Stimulated activated CD4-positive, alpha-beta T cell treated with anti-CD3 and anti-CD28 coated beads, Interleukin-4, amount 100 ng/mL, for 48 hours (primary cell): Measurements from ENCODE around the gene GPR55.

ENCODE experiments used
- DNase-seq, 2 donors: peaks; one replicate each; pipeline ENCODE4 v3.0.0-alpha.2; 2020; ENCODE audit warnings: low read depth in 2 of 2

Gene GPR55

DNA sequence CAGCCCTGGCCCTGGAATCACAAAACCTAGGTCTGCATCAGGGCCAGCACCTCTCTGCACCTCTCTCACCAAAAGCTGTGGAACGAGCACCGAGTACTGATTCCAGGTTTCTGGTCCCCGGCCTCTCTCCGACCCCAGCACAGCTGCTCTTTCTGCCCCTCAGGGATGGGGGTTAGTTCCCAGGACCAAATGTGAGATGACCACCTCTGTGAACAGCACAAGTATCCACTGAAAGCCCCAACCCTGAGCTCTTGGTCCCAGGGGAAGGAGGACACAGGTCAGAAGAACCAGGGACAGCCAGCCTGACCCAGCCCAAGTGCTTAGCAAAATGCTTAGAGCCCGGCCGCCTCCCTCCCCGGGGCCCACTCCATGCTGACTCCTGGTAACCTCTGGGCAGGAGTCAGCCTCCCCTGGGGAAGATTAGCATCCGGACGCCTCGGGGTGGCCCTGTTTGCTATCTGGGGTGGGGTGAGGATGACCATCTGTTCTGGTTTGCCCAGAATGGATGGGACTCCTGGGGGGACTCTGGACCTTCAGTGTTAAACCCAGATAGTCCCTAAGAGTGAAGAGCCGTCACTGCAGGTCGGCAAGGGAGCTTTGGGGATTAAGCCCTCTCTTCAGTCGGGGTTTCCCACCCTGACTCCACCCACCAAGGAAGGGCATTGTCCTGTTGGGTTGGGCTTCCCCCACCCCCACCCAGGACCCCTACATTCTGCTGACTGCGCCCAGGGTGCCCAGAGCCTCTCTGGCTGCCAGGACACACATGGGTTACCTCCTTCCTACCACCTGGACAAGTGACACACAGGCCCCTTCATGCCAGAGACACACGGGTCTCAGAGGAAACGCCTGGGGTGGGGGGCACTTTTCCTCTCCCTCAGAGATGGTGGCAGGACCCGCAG is 9.4 kb upstream of the GPR55 start:
- no peak for DNase-seq

DNA sequence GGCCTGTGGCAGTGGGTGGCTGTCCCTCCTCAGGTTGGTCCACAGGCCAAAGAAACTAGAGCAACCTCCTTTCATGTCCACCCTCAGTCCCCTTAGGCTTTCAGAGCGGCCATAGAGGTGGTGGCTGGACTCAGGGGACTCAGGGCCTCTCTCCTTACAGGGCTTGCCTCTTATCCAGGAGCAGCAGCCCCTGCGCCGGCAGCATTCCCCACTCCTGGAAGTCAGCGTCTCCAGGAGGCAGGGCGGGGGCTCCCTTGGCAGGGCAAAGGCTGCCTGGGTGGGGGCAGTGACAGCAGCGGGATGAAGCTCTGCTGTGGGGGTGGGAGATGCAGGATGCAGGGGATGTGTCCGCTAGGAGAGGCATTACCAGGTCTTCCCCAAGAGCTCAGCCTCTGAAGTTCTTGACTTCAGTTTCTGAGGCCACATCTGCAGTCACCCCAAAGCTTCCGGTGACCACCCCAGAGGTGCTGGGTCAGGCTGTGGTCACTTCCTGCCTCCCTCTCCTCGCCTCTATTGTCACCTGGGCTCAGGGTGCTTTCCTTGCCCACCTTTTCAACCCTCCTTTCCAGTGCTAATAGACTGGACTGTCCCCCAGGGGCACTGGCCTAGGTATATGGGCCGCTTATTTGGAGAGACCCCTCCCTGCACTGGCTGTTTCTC is 8.6 kb upstream of the GPR55 start:
- no peak for DNase-seq

DNA sequence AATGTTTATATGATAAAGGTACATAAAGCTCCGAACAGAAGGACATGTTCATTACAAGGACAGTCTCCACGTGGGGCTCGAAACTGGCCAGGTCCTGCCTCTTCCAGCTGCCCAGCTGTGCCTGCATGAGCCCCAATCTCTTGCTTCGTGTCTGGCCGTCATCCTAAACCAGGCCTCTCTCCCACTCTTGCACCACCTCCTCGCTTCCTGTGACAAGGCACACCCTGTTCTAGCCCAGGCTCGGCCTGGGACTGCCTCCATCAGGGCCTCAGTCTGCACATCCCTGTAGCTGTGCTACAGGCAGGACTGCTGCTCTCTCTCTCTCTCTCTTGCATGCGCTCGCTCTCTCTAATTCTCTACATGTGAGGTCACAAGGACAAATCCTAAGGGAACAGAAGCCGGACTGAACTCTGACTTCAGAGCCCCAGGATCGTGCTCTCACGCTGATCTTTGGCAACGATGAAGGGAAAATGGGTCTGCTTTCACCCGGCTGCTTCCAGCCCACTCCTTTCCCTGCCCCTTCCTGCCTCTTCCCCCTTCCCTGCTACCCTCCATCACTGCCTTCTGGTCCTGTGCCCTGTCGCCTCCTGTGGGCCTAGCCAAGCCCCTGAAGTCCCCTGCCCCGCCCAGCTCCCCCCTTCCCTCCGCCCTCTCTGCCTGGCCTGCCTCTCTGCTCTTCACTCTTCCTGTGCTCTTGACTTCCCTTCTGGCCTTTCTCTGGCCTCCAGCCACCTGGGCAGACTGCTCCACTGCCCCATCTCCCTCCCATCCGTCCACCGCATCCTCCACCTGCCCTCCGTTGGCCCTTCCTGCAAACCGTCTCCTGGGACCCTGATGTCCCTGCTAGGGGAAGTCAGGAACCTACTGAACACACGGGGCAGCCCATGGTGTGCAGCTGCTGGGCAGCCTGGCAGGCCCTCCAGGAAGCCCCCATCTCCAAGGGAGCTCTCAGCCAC is 7.8 kb upstream of the GPR55 start:
- no peak for DNase-seq

DNA sequence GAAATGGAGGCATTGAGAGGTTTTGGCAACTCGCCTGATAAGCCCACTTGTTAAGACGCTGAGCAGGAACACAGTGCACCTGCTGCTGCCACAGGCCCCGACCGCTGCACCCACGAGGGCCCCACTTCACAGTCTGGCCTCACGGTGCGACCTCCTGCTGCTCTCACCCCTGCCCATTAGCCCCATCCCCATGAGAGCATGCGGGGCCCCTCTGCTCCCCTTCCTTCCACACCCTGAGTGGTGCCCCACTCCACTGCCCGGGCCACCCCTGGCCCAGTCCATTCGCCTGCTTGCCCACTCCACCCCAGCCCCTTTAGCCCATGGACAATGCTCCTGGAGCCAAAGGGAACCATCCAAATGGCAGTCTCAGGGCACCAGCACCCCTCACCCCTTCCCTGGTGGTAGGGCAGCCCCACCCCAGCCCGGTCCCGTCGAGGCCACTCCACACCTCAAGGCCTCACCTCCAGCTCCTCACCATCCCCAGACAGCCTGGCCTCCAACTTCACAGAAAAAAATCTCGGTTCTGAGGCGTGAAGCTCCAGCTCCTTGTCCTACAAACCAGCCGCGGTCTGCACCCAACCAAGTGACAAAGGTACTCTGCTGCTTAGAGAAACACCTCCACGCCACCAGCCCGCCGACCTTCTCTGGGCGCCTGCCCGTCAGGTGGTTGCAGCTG is 6.7 kb upstream of the GPR55 start:
- no peak for DNase-seq

DNA sequence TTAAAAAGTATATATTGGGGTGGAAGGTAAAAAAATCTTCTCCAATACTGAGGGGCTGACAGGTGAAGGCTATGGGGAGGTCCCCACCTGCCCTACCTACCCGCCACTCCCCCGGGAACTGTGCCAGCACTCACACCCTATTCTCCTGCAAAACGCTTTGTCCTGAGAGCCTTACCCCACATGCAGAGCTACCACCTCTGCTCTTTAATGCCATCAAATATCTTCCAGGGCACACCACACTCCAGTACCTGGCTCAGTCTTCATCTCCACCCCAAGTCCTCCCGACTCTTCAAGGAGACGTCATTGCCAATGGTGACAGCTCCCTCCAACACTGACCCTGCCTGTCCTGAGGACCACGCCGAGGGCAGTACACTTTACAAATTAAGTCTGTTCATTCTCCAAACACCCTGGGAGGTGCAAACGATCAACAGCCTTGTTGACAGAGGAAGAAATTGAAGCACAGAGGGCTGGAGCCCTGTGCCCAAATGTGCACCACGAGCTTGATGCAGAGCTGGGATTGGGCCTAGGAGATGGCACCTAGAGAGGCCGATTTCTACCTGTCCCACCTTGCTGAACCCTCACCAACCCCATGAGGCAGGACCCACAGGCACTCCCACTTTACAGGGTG is 6.0 kb upstream of the GPR55 start:
- DNase-seq: no peak

DNA sequence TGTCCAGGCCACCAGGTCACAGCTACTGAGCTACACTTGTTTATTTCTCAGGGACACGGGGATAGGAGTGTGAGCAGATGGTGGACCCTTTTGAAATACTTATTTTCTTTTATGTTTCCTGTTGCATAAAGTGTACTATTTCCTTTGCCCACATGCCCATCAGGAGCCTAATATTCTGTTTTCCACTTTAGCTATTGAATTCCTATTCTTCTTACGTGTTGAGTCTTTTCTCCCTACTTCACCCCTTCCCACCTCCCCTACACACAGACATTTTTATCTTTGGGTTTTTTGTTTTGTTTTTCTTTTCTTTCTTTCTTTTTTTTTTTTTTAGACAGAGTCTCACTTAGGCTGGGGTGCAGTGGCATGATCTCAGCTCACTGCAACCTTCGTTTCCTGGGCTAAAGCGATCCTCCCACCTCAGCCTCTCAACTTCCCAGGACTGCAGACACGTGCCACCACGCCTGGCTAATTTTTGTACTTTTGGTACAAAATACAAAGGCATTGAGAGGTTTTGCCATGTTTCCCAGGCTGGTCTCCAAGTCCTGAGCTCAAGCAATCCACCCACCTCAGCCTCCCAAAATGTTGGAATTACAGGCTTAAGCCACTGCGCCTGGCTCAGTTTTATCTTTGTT is 5.2 kb upstream of the GPR55 start:
- DNase-seq: no peak

DNA sequence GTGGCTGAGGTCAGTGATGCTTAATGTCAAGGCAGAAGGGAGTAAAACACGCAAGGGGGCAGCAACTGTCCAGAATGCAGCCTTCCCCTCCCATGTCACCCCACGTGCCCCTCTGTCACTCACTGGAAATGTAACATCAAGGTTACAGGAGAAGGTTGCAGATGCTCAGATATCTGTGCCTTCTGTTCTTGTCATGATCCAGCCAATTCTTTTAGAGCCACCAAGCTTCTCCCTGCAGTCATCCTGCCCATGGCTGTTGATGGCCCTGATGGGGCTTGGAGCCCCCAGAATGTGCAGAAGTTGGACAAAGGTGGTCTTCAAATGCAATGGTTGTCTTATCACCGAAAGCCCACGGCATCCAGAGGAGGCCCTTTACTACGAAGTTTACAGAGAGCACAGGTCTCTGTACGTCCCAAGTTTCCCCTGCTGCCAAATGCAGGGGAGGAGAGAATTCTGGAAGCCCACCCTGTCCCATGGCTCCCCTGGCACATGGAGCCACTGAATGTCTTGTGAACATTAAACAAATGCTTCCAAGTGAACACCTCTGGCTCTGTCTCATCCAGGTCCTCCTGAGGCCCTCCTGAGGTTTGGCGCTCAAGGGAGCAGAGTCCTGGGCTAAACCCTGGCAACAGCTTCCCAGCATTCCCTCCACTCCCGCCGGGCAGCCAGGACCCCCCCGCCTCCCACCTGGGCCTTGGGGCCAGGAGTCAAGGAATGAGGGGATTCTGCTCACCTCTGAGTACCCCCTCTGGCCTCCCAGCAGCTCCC is 4.5 kb upstream of the GPR55 start:
- no peak for DNase-seq

DNA sequence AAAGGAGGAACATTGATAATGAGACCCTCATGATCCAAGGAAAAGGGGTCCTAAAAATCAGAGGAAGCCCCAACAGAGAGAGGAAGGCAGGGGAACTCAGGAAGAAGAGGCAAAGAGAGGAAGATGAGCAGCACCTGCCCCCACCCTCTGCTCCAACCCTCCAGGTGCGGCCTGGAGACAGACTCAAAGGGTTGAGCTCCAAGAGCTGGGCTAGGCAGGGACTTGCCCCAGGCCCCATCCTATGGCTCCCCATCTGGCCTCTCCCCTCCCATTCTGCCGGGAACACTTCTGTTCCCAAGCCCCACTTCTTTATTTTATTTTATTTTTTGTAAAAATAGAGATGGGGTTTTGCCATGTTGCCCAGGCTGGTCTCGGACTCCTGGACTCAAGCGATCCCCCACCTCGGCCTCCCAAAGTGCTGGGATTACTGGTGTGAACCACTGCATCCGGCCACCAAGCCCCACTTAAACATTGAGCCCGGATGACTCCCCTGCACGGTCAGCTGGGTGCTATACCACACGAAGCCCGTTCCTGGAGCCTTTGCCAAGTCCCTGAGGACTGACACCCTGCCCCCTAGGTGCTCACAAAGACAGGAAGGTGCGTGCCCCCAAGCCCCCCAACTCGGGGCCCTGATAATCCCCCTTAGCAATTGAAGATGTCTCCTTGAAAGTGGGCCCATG is 3.8 kb upstream of the GPR55 start:
- no peak for DNase-seq

DNA sequence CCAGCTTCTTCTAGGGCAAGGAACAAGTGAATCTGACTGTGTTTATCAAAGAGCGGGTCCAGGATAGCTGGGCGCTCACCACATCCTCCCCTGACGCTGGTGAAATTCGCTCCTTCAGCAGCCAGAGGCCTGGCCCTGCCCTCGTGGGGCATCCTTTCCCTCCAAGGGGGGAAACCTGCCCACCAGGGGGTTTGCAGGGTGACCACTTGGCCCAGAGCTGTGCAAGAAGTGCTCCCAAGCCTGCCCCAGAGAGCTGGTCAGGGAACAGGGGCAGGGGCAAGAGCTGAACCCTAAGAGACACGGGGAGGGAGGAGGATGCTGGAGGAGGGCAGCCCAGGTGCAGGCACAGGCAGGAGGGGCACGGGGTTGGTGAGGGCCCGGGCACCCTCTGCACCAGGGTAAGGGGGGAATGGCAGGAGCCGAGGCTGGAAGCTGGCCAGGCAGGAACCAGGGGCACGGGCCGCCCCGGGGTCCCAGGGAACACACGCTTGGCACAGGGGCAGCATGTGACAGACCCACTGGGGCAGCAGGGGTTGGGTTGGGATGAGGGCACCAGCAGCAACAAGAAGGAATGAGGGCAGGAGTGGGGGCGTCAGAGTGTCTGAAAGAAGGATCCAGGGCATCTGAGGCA is 2.8 kb upstream of the GPR55 start:
- no peak for DNase-seq

DNA sequence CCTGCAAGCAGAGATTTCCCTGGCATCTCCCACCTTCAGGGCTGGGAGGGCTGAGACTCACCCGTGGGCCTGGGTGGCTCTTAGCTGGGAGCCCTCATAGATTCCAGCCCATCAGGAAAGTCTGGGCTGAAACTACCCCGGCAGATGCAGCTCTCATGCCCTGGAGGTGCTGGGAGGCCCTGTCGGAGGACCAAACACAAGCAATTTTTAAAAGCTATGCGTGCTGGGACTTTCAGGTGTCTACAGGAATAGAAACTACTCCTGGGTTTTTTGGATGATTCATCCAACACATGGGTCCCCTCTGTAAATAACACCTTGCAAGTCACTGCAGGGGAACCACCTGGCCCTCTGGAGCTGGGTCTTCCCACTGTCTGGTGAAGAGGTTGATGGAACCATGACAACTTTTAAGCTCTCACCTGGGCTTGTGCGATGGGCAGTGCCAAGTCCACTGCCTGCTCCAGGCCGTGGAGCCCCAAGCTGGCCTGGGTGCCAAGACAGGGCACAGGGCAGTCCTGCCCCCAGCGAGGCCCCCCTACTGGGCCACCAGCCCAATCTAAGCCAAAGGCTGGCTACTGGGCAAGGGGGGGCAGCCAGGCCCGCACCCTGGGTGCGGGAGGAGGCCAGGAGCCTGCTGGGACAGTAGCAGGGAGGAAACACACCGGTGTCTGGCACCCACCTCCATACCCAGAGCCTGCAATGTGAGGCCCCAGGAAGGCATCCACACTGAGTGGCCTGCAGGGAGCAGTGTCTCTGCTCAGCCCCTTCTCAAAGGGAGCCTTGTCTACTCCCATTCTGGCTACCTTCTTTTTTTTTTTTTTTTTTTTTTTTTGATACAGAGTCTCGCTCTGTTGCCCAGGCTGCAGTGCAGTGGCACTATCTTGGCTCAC is 1.1 kb upstream of the GPR55 start:
- DNase-seq: peak; percentile 41 to 48

DNA sequence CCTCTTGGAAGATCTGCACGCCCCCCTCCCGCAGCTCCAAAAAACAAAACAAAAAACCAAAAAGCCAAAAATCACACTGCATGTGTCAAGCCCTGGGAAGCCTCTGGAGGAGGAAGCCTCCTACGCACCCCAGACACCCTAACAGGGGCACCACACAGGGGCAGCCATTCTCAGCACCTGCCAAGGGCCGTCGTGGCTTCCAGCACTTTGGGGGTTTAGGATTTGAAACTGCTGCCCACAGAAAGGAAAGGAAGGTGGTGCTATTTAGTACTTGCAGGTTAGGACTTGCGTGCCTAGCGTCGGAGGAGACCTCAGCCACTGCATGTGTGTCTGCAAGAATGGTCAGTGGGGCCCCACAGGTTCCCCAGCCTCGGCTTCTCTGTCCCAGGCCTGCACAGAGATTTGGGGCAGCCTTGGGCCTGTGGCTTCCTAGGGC is 419 bp upstream of the GPR55 start:
- DNase-seq: no peak

DNA sequence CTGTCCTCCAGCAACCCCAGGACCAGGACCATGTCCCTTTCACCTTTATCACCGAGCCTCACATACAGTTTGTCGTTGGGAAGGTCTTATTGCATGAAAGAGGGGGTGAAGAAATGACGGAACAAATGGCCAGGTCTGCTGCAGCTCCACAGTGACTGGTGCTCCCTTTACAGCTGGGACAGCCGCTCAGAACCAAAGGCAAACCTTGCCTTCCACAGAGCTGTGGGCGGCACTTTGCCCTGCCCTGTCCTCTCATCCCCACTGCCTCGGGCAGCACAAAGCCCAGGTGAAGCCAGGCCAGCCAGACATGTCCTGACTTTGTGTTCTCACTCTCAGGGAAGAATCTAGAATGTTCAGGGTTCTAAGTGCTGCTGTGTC is 961 bp downstream of the GPR55 start:
- no peak for DNase-seq

DNA sequence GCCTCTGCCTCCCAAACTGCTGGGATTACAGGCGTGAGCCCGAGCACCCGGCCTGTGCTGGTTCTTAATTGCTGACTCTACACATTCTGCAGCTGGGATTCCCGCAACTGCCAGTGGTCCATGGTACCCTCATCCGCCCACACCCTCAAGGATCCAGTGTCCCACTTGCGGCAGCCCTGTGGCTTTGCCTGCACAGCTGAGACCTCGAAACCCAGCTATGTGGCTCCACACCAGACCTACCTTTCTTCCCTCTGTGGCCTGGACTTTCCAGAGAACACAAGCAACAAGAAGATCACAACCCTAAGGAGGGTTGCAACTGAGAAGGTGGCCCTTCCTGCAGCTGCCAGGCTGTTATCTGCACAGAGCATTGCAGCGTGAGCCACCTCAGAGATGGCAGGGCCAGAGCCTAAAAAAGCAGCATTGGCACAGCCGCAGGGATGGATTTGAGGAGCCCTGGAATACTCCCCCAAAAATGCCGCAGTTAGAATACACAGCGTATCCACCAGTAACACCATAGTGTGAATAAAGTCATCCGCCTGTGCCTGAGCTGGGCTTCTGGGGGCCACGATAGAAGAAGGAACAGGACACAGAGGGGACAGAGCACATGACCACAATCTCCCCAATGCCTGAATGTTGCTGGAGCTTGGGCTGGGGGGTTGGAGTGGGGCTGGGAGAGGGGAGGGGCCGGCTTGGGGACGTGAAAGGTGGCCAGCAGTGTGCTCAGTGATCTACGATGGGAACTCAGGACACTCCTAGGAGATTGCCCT is 1.9 kb downstream of the GPR55 start:
- no peak for DNase-seq

DNA sequence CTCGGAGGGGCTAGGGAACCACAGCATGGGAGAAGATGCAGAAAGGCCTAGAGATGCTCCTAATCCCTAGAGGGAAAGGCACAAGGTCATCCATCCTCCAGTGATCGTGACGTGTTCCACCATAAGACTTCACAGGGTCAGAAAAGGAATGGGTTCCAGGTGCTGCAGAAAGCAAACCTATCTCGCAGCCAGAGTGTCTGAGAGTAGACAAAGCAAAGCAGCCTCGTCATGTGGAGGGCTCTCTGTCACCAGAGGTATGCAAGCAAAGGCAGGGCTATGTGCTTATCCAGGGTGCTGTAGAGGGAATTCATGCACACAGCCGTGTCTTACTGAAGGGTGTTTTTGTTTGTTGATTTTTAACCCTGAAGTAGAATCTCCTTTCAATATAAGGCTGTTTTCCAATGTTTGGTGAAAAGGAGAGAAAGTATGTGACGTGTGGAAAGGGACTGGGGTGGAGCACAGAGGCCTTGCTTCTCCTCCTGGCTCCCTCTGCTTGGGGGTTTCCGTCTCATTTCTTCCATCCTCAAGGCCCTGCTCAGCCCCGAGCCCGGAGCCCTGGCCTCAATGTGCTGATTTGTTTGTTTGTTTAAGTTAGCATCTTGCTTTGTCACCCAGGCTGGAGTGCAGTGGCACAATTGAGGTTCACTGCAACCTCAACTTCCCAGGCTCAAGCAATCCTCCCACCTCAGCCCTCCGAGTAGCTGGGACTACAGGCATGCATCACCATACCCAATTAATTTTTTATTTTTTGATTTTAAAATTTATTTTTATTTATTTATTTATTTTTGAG is 3.0 kb downstream of the GPR55 start:
- DNase-seq: no peak

DNA sequence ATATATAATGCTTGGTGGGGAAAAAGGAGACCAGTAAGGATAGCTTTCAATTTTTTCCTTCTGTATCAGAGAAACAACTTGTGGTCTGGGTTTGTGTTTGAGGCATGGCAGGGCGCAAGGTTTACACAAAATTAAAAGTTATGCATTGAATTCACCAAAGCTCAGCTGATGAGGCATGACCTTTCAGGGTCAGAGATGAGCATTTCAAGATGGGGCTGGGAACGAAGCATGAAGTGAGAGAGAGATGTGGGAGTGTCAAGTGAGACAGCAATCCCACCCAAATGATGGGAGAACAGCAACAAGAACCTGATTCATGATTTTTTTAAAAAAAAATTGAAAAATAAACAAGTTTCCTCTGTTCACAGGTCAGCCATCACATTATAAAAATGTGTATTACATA is 4.9 kb downstream of the GPR55 start:
- no peak for DNase-seq

DNA sequence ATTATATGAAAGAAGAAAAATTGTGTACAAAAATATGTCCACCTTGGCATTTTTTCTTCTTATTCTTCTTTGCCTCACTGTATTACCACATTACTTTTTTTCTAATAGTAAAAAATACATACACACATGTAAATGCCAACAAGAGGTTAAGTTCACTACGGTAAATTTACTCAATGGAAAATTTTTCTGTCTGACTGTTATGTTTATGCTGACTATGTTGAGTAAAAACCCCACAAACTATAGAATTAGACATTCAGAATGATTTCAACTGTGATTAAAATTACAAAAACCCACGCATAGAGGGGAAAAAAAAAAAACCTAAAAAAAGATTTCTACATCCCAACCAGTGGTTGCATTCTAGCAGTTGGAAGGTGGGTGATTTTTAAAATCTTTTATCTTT is 5.4 kb downstream of the GPR55 start:
- no peak for DNase-seq
